Epithelial cell of esophagus (primary cell): ENCODE measurements around the gene GUK1.

ENCODE experiments used
- DNase-seq: peaks from one replicate; pipeline ENCODE4 v3.0.0; 2010; ENCODE audit warnings: low read depth
- H3K4me3 ChIP-seq: 2 replicates; pipeline ENCODE4 v1.5.1; 2011; ENCODE audit warnings: mild to moderate bottlenecking, low read length, control low read depth
- TF ChIP-seq, protein P1 (sequence below): IDR thresholded peaks from 2 replicates; pipeline ENCODE4 v1.5.1; 2011; ENCODE audit warnings: low read depth, mild to moderate bottlenecking, low read length, control low read depth, inconsistent platforms; ENCODE audit not compliant: insufficient read depth; ENCODE audit errors: missing control alignments

The GUK1 gene

GRCh38 chr1:228117335-228117734 is 22.7 kb upstream of the GUK1 start:
- H3K4me3 ChIP-seq = no peak overlapping the region
- DNase-seq = no peak
- TF ChIP-seq, protein P1, sequence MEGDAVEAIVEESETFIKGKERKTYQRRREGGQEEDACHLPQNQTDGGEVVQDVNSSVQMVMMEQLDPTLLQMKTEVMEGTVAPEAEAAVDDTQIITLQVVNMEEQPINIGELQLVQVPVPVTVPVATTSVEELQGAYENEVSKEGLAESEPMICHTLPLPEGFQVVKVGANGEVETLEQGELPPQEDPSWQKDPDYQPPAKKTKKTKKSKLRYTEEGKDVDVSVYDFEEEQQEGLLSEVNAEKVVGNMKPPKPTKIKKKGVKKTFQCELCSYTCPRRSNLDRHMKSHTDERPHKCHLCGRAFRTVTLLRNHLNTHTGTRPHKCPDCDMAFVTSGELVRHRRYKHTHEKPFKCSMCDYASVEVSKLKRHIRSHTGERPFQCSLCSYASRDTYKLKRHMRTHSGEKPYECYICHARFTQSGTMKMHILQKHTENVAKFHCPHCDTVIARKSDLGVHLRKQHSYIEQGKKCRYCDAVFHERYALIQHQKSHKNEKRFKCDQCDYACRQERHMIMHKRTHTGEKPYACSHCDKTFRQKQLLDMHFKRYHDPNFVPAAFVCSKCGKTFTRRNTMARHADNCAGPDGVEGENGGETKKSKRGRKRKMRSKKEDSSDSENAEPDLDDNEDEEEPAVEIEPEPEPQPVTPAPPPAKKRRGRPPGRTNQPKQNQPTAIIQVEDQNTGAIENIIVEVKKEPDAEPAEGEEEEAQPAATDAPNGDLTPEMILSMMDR = no peak

GRCh38 chr1:228118040-228118439 is 22.0 kb upstream of the GUK1 start:
- TF ChIP-seq, protein P1 = no peak
- H3K4me3 ChIP-seq = no peak overlapping the region
- DNase-seq = no peak

DNA sequence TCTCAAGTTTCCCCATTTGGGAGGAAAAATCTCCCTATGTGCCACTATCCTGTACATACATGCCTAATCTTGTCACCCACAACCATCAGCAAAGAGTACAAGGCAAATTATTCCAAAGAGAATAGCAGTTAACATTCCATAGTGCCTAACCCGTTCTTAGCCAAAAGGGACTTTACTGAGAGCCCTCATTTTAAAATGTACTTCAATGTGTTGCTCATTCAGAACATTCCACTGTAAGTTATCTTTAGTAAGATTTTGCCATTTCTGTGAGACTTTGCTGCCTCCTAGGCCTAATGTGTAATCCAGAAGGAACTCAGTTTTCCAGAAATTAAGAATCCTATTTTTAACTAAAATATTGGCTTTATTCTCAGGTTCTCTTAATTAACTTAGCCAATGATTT is 19.7 kb upstream of the GUK1 start:
- TF ChIP-seq, protein P1 = no peak
- no peak overlapping the region for H3K4me3 ChIP-seq
- no peak for DNase-seq

DNA sequence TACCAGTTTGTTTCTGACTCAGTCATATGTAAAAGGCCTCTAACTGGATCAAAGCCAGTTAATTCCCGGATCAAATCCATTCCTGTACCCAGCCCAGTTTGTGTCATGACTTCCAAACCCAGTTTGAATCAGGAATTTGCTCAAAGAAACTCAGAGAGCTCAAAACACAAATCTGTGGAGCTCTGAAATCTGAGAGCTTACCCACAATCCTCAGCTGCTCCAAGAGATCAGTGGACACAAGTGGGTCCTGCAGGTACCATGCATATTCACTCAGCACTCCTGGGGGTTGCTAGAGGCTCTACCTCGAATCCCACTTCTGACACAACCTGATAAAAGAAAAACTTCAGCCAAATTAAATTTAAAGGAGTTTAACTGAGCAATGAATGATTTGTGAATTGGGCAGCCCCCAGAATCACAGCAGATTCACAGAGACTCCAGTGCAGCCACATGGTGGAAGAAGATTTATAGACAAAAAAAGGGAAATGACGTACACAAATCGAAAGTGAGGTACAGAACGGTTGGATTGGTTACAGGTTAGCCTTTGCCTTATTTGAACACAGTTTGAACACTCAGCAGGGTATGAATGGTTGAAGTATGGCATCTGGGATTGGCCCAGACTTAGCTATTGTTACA is 19.1 kb upstream of the GUK1 start:
- no peak overlapping the region for H3K4me3 ChIP-seq
- peak; percentile 46 for DNase-seq

GRCh38 chr1:228122921-228123441 is 17.1 kb upstream of the GUK1 start:
- TF ChIP-seq, protein P1 = no peak
- DNase-seq = no peak
- no peak overlapping the region for H3K4me3 ChIP-seq

More for the DNA sequence above, 19.1 kb upstream of the GUK1 start:
- TF ChIP-seq, protein P1 = no peak

DNA sequence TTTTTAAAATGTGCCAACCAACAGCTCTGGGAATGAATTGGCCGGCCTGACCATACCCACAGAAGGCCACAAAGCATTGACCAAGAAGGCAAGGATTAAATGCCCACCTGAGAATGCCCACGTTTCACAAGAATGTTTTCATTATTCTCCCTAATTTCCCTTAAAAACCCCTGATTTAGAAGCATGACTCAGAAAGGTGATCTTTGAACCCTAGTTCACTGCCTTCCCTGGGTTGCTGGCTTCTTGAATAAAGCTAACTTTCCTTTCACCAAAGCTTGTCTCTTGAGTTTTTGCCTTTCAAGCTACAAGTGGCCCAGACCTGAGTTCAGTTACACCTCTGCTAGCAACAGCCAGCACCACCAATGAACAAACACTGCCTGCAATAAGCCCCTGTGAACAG is 16.6 kb upstream of the GUK1 start:
- H3K4me3 ChIP-seq = no peak overlapping the region
- DNase-seq = no peak
- TF ChIP-seq, protein P1 = no peak

GRCh38 chr1:228125185-228125584 is 14.9 kb upstream of the GUK1 start:
- TF ChIP-seq, protein P1 = no peak
- DNase-seq = no peak
- no peak overlapping the region for H3K4me3 ChIP-seq
